ENCODE measurements around the gene LDLRAD2.
"Not testable (repeated sequence)": the region's sequence is repeated elsewhere in the genome, so short reads cannot be mapped to it uniquely, and the experiment has no call there.

The LDLRAD2 gene

GRCh38 chr1:21823980-21824702 is 12.1 kb downstream of the LDLRAD2 start:
- no peak for DNase-seq (ENCODE audit: low read depth in 1 of 2, low spot score in 1 of 2)

DNA sequence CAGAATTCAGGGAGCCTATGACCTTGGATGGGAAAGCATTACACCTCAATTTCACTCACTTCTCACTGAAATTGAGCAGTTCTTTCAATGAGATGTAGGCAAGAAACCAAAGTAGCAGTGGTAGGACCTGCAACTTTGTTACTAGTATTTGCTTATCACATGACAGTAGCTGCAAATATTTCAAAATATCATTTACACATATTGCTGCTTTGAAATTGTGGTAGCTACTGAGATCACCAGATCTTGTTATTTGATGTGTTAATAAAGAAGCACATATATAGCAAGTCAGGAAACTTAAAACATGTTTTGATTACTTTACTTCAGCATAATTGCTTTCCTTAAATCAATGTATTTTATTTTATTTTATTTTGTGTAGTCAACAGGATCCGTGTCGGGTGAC is 12.9 kb downstream of the LDLRAD2 start:
- no peak for DNase-seq (ENCODE audit: low read depth in 1 of 2, low spot score in 1 of 2)

DNA sequence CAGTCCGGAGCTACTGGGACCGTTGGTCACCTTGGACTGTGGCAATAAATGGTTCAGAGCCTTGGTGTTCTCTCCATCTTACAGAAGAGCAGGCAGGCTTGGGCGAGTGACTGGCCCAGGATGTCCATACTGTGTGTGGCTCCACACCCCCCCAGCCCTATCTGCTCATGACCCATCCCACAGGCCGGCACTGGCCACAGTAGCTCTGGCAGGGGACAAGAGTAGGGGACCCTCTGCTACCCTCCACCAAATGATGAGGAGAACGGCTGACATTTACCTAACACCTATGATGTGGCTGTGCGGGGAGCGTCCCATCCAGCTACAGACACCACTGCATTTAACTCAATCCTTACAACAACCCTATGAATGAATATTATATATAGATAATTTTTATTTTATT is 13.3 kb downstream of the LDLRAD2 start:
- DNase-seq (ENCODE audit: low read depth in 1 of 2, low spot score in 1 of 2), result no peak

DNA sequence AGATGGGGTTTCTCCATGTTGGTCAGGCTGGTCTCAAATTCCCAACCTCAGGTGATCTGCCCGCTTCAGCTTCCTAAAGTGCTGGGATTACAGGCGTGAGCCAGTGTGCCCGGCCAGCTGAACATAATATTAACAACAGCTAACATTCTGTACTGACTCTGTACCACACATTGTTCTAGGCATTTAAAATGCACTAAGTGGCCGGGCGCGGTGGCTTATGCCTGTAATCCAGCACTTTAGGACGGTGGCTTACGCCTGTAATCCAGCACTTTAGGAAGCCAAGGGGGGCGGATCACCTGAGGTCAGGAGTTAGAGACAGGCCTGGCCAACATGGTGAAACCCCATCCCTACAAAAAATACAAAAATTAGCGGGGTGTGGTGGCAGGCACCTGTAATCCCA is 14.6 kb downstream of the LDLRAD2 start:
- DNase-seq (ENCODE audit: low read depth in 1 of 2, low spot score in 1 of 2), result not testable (repeated sequence)

GRCh38 chr1:21827141-21827679 is 15.1 kb downstream of the LDLRAD2 start:
- DNase-seq (ENCODE audit: low read depth in 1 of 2, low spot score in 1 of 2), result no peak

- no peak for DNase-seq (ENCODE audit: low read depth in 1 of 2, low spot score in 1 of 2)
Measured at GRCh38 chr1:21828075-21828474, 16.0 kb downstream of the LDLRAD2 start.

GRCh38 chr1:21828506-21829210 is 16.6 kb downstream of the LDLRAD2 start:
- DNase-seq (ENCODE audit: low read depth in 1 of 2, low spot score in 1 of 2), result no peak

GRCh38 chr1:21829294-21829693 is 17.2 kb downstream of the LDLRAD2 start:
- DNase-seq (ENCODE audit: low read depth in 1 of 2, low spot score in 1 of 2), result no peak

- DNase-seq (ENCODE audit: low read depth in 1 of 2, low spot score in 1 of 2), result no peak
Measured at GRCh38 chr1:21830792-21831453, 18.9 kb downstream of the LDLRAD2 start.

- no peak for DNase-seq (ENCODE audit: low read depth in 1 of 2, low spot score in 1 of 2)
Measured at GRCh38 chr1:21831454-21831970, 19.4 kb downstream of the LDLRAD2 start.

- DNase-seq (ENCODE audit: low read depth in 1 of 2, low spot score in 1 of 2), result no peak
Measured at GRCh38 chr1:21833392-21833976, 21.4 kb downstream of the LDLRAD2 start.

DNA sequence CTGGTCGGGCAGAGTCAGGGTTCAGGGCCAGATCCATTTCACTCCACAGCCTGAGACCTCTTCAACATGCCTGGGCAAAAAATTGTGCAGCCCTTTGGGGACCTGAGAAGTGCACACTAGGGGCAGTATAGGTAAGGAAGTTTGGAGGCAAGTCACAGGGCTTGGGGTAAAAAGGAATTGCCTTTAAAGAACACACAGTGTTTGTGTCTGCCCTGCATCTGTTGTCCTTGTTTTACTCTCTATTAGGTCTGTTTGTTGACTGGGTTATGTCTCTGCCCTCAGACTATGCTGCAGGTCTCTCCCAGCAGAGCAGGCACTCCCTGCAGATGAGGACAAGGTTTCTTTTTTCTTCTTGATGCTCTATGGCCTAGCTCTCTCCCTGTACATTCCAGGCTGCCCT is 22.0 kb downstream of the LDLRAD2 start:
- no peak for DNase-seq (ENCODE audit: low read depth in 1 of 2, low spot score in 1 of 2)

DNA sequence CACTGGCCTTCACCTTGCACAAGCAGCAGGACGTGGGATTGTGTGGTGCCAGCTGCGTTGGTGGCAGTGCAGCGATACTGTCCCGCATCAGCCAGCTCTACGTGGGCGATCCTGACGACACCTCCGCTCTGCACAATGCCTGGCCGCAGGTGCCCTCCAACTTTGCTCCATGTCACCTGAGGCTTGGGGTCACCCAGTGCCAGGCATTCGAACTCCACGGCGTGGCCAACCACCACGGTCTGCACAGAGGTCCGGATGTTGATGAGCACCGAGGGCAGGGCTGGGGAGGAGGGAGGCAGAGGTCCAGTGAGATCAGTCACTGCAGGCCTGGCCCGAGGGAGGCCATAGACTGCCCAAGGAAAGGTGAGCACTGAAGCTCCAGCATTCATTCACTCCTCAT is 22.6 kb downstream of the LDLRAD2 start:
- no peak for DNase-seq (ENCODE audit: low read depth in 1 of 2, low spot score in 1 of 2)

DNA sequence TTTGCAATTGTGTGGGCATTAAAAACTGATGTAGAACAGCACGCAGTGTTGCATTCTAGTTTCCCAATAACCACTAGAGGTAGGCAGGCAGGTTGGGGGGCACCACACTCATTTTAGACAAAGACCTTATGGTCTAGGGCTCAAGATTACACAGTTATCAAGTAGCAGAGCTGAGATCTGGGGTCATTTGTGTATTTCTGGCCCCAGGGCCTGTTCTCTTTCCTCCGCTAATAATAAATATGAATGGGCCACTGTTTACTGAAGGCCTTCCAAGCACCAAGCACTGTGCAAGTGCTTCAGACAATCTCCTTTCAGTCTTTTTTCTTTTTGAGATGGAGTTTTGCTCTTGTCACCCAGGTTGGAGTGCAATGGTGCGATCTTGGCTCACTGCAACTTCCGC is 23.9 kb downstream of the LDLRAD2 start:
- no peak for DNase-seq (ENCODE audit: low read depth in 1 of 2, low spot score in 1 of 2)

DNA sequence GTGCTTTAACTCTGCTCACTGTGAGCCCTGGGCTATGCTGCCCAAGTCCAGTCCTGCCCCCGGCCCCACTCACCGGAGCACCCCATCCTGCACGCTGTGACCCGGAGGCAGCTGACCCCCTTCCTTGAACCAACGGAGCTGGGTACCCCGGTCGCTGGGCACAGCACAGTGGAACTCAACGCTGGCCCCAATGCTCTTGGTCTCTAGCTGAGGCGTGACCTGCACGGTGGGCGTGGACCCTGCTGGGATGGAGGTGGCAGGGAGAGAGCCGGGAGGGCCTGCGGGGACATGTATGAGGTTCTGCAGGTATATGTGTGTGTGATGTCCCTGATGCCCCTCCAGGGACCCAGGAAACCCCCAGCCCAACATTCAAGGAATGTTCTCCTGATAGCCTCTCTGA is 24.7 kb downstream of the LDLRAD2 start:
- no peak for DNase-seq (ENCODE audit: low read depth in 1 of 2, low spot score in 1 of 2)

DNA sequence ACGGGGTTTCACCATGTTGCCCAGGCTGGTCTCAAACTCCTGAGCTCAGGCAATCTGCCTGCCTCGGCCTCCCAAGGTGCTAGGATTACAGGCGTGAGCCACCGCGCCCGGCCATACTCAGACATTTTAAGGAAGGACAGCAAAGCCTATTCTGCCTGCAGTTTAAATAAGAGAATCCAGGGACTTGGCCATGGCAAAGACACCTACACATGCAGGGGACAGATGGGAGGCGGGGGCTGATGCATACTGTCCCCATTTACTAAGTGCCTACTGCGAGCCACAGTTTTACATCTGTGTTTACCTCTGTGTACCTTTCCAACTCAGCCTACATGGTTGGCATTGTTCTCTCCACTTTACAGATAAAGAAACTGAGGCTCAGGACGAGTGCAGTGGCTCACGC is 25.4 kb downstream of the LDLRAD2 start:
- DNase-seq (ENCODE audit: low read depth in 1 of 2, low spot score in 1 of 2), result no peak

GRCh38 chr1:21838359-21839157 is 26.5 kb downstream of the LDLRAD2 start:
- no peak for DNase-seq (ENCODE audit: low read depth in 1 of 2, low spot score in 1 of 2)

DNA sequence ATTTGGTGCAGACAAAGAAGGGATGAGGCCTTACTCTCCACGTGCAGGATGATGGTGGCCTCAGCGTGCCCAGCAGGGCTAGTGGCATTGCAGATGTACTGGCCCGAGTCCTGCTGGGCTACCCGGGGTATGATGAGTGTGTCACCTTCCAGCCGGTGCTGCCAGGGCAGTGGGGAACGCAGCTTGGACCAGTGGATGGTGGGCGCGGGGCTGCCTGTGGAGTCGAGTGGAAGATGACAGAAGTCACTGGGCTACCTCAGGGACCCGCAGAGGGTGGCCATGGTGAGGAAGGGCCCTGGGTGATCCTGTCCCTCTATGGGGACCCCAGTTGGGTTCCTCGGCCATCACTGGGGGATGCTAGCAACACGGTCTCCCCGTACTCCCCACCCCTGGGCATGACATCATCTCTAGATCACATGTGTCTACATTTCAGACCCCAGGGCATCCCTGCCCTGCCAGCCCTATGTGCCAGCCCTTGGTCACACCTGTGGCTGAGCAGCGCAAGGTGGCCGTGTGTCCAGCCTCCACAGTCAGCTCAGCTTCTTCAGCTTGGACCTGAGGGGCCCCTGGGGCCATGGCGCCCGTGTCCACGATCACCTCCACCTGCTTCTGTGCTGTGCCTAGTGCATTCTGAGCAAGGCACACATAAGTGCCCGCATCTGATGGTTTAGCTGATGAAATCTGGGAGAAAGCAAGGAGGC is 27.4 kb downstream of the LDLRAD2 start:
- no peak for DNase-seq (ENCODE audit: low read depth in 1 of 2, low spot score in 1 of 2)

DNA sequence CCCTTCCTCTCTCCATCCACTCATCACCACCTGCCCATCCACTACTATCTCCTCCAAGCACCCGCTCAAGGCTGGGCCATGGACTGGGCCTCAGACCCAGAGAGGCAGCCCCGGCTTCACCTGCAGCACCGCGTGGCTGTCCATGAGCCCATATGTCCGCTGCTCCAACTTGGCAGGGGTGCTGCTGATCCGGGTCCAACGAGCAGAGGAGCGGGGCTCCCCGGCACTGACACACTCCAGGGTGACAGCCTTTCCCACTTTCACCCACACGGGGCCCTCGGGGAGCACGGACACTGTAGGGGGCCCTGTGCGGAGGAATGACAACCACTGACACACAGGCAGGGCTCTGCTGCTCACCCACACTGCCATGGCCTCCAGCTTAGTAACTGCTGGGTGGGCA is 28.9 kb downstream of the LDLRAD2 start:
- DNase-seq (ENCODE audit: low read depth in 1 of 2, low spot score in 1 of 2), result no peak

DNA sequence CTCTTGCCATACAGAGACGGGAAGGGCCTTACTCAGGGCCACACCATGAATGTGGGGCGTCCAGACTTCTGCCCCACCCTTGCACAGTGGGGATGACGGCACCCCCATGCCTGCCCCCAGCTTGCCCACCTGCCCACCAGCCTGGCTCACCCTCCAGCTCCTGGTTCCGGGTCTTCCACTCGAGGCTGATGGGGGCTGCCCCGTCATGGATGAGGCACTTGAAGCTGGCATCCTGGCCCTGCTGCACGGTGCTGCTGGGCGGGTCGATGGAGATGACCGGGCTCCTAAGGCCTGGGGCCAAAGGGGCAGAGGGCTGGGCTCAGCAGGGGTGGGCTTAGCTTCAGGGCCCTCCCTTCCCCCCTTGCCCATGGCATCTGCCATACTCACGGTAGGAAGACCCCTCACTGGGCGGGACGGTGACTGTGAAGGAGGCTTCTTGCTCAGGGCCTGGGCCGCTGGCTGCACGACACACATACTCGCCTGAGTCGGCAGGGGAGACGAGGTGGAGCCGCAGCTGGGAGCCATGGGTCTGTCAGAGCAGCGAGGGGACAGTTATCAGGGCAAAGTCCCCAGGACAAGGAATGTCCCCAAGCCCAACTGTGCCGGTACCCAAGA is 29.9 kb downstream of the LDLRAD2 start:
- no peak for DNase-seq (ENCODE audit: low read depth in 1 of 2, low spot score in 1 of 2)
